ENCODE data around the gene PRM1. TPM values are rescaled to one million over a fixed set of nuclear protein-coding genes. Genes with fewer than 3 reads are reported as not detected.

The PRM1 gene
- total and polyA plus RNA-seq, 4 donors: not detected

- H3K9ac ChIP-seq (ENCODE audit: insufficient read depth in 1 of 2, low read length in 2 of 2): no peak overlapping the region
- DNase-seq: peak; percentile 62 to 85 (median 72)
- H3K4me3 ChIP-seq: no peak overlapping the region
These were observed 16.5 kb upstream of the PRM1 start for GRCh38 chr16:11297492-11298142.

DNA sequence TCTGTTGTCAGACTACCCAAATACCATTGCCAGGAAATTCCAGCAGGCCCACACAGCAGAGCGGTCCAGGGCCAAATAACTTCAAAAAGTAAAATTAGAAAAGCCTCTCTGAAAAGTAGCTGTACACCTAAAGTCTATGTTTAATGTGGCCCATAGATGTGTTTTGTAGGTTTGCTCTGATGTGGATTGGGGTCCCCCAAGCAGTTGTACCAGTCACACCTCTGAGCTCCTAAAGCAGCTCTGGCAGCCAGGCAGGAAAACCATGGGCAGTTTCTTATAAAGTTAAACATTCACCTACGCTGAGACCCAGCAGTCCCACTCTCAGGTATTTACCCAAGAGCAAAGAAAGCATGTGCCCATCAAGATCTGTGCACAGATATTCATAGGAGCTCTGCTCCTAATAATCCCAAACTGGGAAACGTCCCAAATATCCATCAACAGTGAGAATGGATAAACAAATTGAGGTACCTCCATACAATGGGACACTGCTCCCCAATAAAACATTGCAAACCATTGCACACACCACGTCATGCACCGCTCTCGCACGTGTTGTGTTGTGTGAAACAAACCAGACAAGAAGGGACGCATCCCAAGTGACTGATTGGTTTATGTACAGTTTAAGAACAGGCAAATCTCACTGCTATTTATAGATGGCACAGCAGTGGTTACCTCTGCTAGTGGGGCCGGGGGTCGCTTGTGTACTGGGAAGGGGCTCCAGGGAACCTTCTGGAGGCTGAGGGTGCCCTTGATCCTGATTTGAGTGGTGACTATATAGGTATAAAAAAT is 15.8 kb upstream of the PRM1 start:
- DNase-seq (peak in 2 of 3 donors; percentile 51 to 68), ATAC-seq (ENCODE audit: insufficient read depth, low FRiP score) (peak; percentile 29)
- Histone ChIP-seq H3K4me3 (no peak overlapping the region), H3K27me3 (ENCODE audit: control insufficient read depth in 3 of 3, insufficient read depth in 3 of 3, low read length in 2 of 3) (no peaks in the 10 kb centered on the region), H3K4me1 (ENCODE audit: control insufficient read depth in 5 of 5, insufficient read depth in 5 of 5, low read length in 5 of 5) (peaks cover 3 to 22% (median 6%) of the 10 kb centered on the region in 5 donors), H3K27ac (ENCODE audit: low read depth in 1 of 2, low read length in 1 of 2) (peak overlapping the region in 1 of 2 donors; percentile 30), H3K9ac (ENCODE audit: insufficient read depth in 1 of 2, low read length in 2 of 2) (no peak overlapping the region), H3K9me3 (ENCODE audit: control insufficient read depth in 4 of 4, insufficient read depth in 3 of 4, low read length in 3 of 4) (no peaks in the 10 kb centered on the region), H3K36me3 (ENCODE audit: control insufficient read depth in 4 of 4, insufficient read depth in 4 of 4, low read length in 4 of 4) (no peaks in the 10 kb centered on the region)
- 44 to 50% methylated on average over 10 of the region's 10 CpGs for WGBS, 2 donors
- TF ChIP-seq CTCF (IDR thresholded peaks at IDR 0.05; ENCODE audit: control extremely low read depth, extremely low read depth): no peak

More at GRCh38 chr16:11297492-11298142, 16.5 kb upstream of the PRM1 start:
- Histone ChIP-seq H3K27me3 (ENCODE audit: control insufficient read depth in 3 of 3, insufficient read depth in 3 of 3, low read length in 2 of 3) (no peaks in the 10 kb centered on the region), H3K4me1 (ENCODE audit: control insufficient read depth in 5 of 5, insufficient read depth in 5 of 5, low read length in 5 of 5) (peaks cover 3 to 22% (median 6%) of the 10 kb centered on the region in 5 donors), H3K9me3 (ENCODE audit: control insufficient read depth in 4 of 4, insufficient read depth in 3 of 4, low read length in 3 of 4) (no peaks in the 10 kb centered on the region), H3K27ac (ENCODE audit: low read depth in 1 of 2, low read length in 1 of 2) (peak overlapping the region in 1 of 2 donors; percentile 65), H3K36me3 (ENCODE audit: control insufficient read depth in 4 of 4, insufficient read depth in 4 of 4, low read length in 4 of 4) (no peaks in the 10 kb centered on the region)
- 10 to 19% methylated on average over 19 of the region's 19 CpGs for WGBS, 2 donors
- ATAC-seq (ENCODE audit: insufficient read depth, low FRiP score): peak; percentile 74
- TF ChIP-seq CTCF (IDR thresholded peaks at IDR 0.05; ENCODE audit: control extremely low read depth, extremely low read depth): no peak

- no peaks in the 10 kb centered on the region for H3K9me3 ChIP-seq (ENCODE audit: control insufficient read depth in 4 of 4, insufficient read depth in 3 of 4, low read length in 3 of 4)
- TF ChIP-seq CTCF (IDR thresholded peaks at IDR 0.05; ENCODE audit: control extremely low read depth, extremely low read depth): no peak
- no peak overlapping the region for H3K27ac ChIP-seq (ENCODE audit: low read depth in 1 of 2, low read length in 1 of 2)
- ATAC-seq (ENCODE audit: insufficient read depth, low FRiP score) (no peak), DNase-seq (no peak)
- WGBS, 2 donors: 71 to 86% methylated on average over 3 of the region's 3 CpGs
- H3K4me1 ChIP-seq (ENCODE audit: control insufficient read depth in 5 of 5, insufficient read depth in 5 of 5, low read length in 5 of 5): peaks cover 3 to 22% (median 10%) of the 10 kb centered on the region in 5 donors
- no peak overlapping the region for H3K9ac ChIP-seq (ENCODE audit: insufficient read depth in 1 of 2, low read length in 2 of 2)
- H3K4me3 ChIP-seq: no peak overlapping the region
- no peaks in the 10 kb centered on the region for H3K27me3 ChIP-seq (ENCODE audit: control insufficient read depth in 3 of 3, insufficient read depth in 3 of 3, low read length in 2 of 3)
- no peaks in the 10 kb centered on the region for H3K36me3 ChIP-seq (ENCODE audit: control insufficient read depth in 4 of 4, insufficient read depth in 4 of 4, low read length in 4 of 4)
These were observed 15.2 kb upstream of the PRM1 start for GRCh38 chr16:11296351-11296705.

Data from lung (tissue), 12 donors.